GM12878 (cell line): ENCODE results near the gene RNF169. TPM values are rescaled to one million over a fixed set of nuclear protein-coding genes. Genes with fewer than 3 reads are reported as not detected.

ENCODE experiments used
- ATAC-seq: fragments of 200-7000 bp; cut with Tn5 transposase; 3 replicates; pipeline ENCODE4 v1.9.1; 2020; ENCODE audit warnings: mild to moderate bottlenecking, moderate library complexity
- BruUV-seq: library from RNA; stranded (reverse); fragments of 400-500 nt; replicated peaks from 2 replicates; lab custom pipeline; 2021; lab: Mats Ljungman, UMichigan
- CTCF ChIA-PET: fragments of 300-600 bp; sonication (Branson Sonifier 250); formaldehyde crosslinking; extraction: SDS; loops from one replicate; lab custom pipeline; 2021; ENCODE audit warnings: inconsistent platforms; lab: Yijun Ruan, JAX
- POLR2A ChIA-PET: fragments of 350-600 bp; formaldehyde crosslinking; extraction: SDS; loops from one replicate; lab custom pipeline; 2021; ENCODE audit warnings: inconsistent platforms; lab: Charles Lee
- RAD21 ChIA-PET: fragments of 300-600 bp; sonication (Branson Sonifier 250); formaldehyde crosslinking; loops from one replicate; lab custom pipeline; 2023; ENCODE audit warnings: antibody characterized with exemption; ENCODE audit not compliant: unreplicated experiment; lab: Charles Lee
- SMC1A ChIA-PET: fragments of 300-600 bp; sonication (Branson Sonifier 250); formaldehyde crosslinking; loops from one replicate; lab custom pipeline; 2023; ENCODE audit not compliant: unreplicated experiment, uncharacterized antibody; lab: Charles Lee
- DNase-seq: peaks from one replicate; pipeline ENCODE4 v3.0.0-alpha.2; 2011; ENCODE audit warnings: low read depth, low spot score
- FAIRE-seq: peaks from 3 replicates; lab custom pipeline; 2011; peaks lifted over from hg19 to GRCh38; lab: Jason Lieb, UNC
- H2AFZ ChIP-seq: 2 replicates; pipeline ENCODE4 v1.6.0; 2011; ENCODE audit warnings: low read depth, low read length, control low read depth; ENCODE audit not compliant: control insufficient read depth
- H3K27ac ChIP-seq: 2 replicates; pipeline ENCODE4 v1.5.1; 2011; ENCODE audit warnings: control low read depth; ENCODE audit not compliant: control insufficient read depth, insufficient read depth
- H3K27me3 ChIP-seq, 2 experiments: replicated peaks in 1 of 2; 2 replicates each; pipeline versions ENCODE4 v1.6.0 to v1.6.1; 2011; ENCODE audit warnings: low read length in 1 of 2; ENCODE audit not compliant: control insufficient read depth in 2 of 2, insufficient read depth in 2 of 2
- H3K36me3 ChIP-seq, 2 experiments: 2 replicates each; pipeline ENCODE4 v1.5.1; 2011; ENCODE audit warnings: low read length in 1 of 2; ENCODE audit not compliant: control insufficient read depth in 2 of 2, insufficient read depth in 2 of 2
- H3K4me1 ChIP-seq: 2 replicates; pipeline ENCODE4 v1.6.1; 2011; ENCODE audit warnings: mild to moderate bottlenecking, low read length, moderate library complexity, mixed read lengths; ENCODE audit not compliant: control insufficient read depth, insufficient read depth
- H3K4me2 ChIP-seq: 2 replicates; pipeline ENCODE4 v1.6.0; 2011; ENCODE audit warnings: control low read depth; ENCODE audit not compliant: control insufficient read depth, insufficient read depth
- H3K4me3 ChIP-seq: fragments of 200-600 bp; sonication (generic); 2 replicates; pipeline ENCODE4 v1.5.1; 2016
- H3K79me2 ChIP-seq: 2 replicates; pipeline ENCODE4 v1.6.0; 2011; ENCODE audit warnings: low read length; ENCODE audit not compliant: control insufficient read depth, insufficient read depth
- H3K9ac ChIP-seq: 2 replicates; pipeline ENCODE4 v1.8.0; 2011; ENCODE audit warnings: low read length, control low read depth, mixed read lengths; ENCODE audit not compliant: control insufficient read depth, insufficient read depth
- H3K9me3 ChIP-seq: replicated peaks from 3 replicates; pipeline ENCODE4 v1.5.1; 2011; ENCODE audit warnings: mild to moderate bottlenecking, low read length; ENCODE audit not compliant: control insufficient read depth, insufficient read depth
- H4K20me1 ChIP-seq: 2 replicates; pipeline ENCODE4 v1.6.0; 2011; ENCODE audit not compliant: control insufficient read depth, insufficient read depth
- BRCA1 ChIP-seq: IDR thresholded peaks from 2 replicates; pipeline ENCODE4 v1.6.1; 2011; ENCODE audit warnings: low read depth, low read length, improper control_type of control experiment
- MYC ChIP-seq: IDR thresholded peaks from 2 replicates; pipeline ENCODE4 v1.6.1; 2011; ENCODE audit warnings: mild to moderate bottlenecking, low read length, moderate library complexity, inconsistent platforms; ENCODE audit not compliant: insufficient read depth, insufficient replicate concordance, insufficient read length, severe bottlenecking
- NFYB ChIP-seq: IDR thresholded peaks from 2 replicates; pipeline ENCODE4 v1.6.1; 2011; ENCODE audit warnings: low read depth, mild to moderate bottlenecking, low read length, improper control_type of control experiment, moderate library complexity; ENCODE audit not compliant: insufficient read depth
- RAD21 ChIP-seq: IDR thresholded peaks from 2 replicates; pipeline ENCODE4 v1.6.1; 2011; ENCODE audit warnings: mild to moderate bottlenecking, low read depth, low read length, moderate library complexity; ENCODE audit not compliant: insufficient read depth
- RB1 ChIP-seq: fragments of 450-650 bp; formaldehyde crosslinking; IDR thresholded peaks from 2 replicates; pipeline ENCODE4 v1.6.1; 2017; ENCODE audit warnings: mild to moderate bottlenecking, borderline replicate concordance
- SP1 ChIP-seq: IDR thresholded peaks from one replicate; pipeline ENCODE4 v1.6.1; 2011; ENCODE audit warnings: low read depth, low read length
- WGBS: methylation state at CpG from one replicate; pipeline ENCODE4 v1.1.6; 2016; ENCODE audit warnings: low lambda C conversion rate; ENCODE audit not compliant: insufficient replicate concordance, insufficient coverage; ENCODE audit errors: missing lambda C conversion rate; 5-methylcytosine and 5-hydroxymethylcytosine counted together
- in situ Hi-C: fragments of 300-500 bp; cut with MboI; formaldehyde crosslinking; loops from 9 replicates; pipeline ENCODE4 v1.14.3; 2018; ENCODE audit warnings: mixed read lengths
- intact Hi-C: fragments of 100-400 bp; cut with micrococcal nuclease; formaldehyde crosslinking; loops from one replicate; pipeline ENCODE4 v1.14.2; 2022; ENCODE audit not compliant: unreplicated experiment
- polyA plus RNA-seq, 11 experiments: library from polyadenylated mRNA; depleted of rRNA in 4 of 11; unstranded in 6 of 11; stranded (reverse) in 5 of 11; fragments of >200 nt; fragmentation: Nextera tagmentation in 4 of 11; fragmentation: Illumina TruSeq in 1 of 11; extraction: Ambion mirVana in 4 of 11; extraction: Trizol in 1 of 11; gene quantifications; 1 replicate in 1 of 11; 2 replicates in 10 of 11; pipeline versions ENCODE4 v1.2.1 to v1.2.3, GENCODE V29; 2011 to 2016; ENCODE audit warnings: inconsistent platforms in 2 of 11, missing spikeins in 2 of 11, low read depth in 1 of 11
- total RNA-seq, 4 experiments: library from RNA; depleted of rRNA in 3 of 4; stranded (reverse); fragments of >200 nt in 3 of 4; fragmentation: Illumina TruSeq in 1 of 4; extraction: Trizol in 1 of 4; gene quantifications; 2 replicates each; pipeline versions ENCODE4 v1.2.1 to v1.2.3, GENCODE V29; 2013 to 2021
- TF ChIP-seq, protein P1 (sequence below): IDR thresholded peaks from 2 replicates; pipeline ENCODE4 v1.6.1; 2011; ENCODE audit warnings: borderline replicate concordance, low read depth, mild to moderate bottlenecking, moderate library complexity, low read length; ENCODE audit not compliant: insufficient read depth, poor library complexity, severe bottlenecking
- TF ChIP-seq, protein P2 (sequence below): IDR thresholded peaks from 2 replicates; pipeline ENCODE4 v1.6.1; 2012; ENCODE audit warnings: improper control_type of control experiment, low read depth, low read length; ENCODE audit not compliant: insufficient replicate concordance
- TF ChIP-seq, protein P3 (sequence below): IDR thresholded peaks from 2 replicates; pipeline ENCODE4 v1.6.1; 2012; ENCODE audit warnings: mild to moderate bottlenecking, low read depth, low read length

The RNF169 gene
- total and polyA plus RNA-seq, 10 of the 15 experiments (the other 5 are each of a cell fraction or from before 2014, with no cell fraction given) = 0.32 to 13.2 (median 6.4) TPM

DNA sequence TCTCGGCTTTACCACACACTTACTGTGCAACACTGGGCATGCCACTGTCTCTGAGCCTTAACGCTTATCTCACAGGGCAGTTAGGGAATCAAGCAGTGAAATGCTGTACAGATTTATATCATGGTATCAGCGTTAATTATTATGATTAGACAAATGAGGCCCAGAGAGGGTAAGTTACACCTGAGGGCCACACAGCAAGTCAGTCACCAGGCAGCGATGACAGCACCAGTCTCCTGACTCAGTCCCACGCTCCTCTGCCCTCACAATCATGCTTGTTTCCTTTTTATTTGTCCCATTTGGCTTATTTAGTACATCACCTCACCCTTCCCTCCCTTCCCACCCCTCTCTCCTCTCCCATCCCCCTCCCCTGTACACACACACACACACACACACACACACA lies 29.6 kb upstream of the RNF169 start:
- no peaks in the 10 kb centered on the region for H3K9me3 ChIP-seq
- no peaks in the 10 kb centered on the region for H3K4me1 ChIP-seq
- no peak for DNase-seq
- POLR2A ChIA-PET = no interaction called here
- BruUV-seq = no TSS peak
- peaks cover 0 to 3% of the 10 kb centered on the region in 2 experiments; a peak in 2 of 4 replicates for H3K27me3 ChIP-seq
- RAD21 ChIA-PET = no interaction called here
- CTCF ChIA-PET = no interaction called here
- H3K79me2 ChIP-seq = no peaks in the 10 kb centered on the region
- H3K27ac ChIP-seq = no peak overlapping the region
- in situ Hi-C loops = no loop called here
- ATAC-seq = no peak
- 43% methylated on average over 5 of the region's 5 CpGs for WGBS
- H3K4me3 ChIP-seq = no peak overlapping the region
- H3K4me2 ChIP-seq = no peak overlapping the region
- SMC1A ChIA-PET = no interaction called here
- intact Hi-C loops = no loop called here
- FAIRE-seq = no peak
- TF ChIP-seq BRCA1 (no peak), SP1 (no peak), MYC (no peak), NFYB (no peak), RAD21 (no peak), RB1 (no peak)
- TF ChIP-seq, protein P1, sequence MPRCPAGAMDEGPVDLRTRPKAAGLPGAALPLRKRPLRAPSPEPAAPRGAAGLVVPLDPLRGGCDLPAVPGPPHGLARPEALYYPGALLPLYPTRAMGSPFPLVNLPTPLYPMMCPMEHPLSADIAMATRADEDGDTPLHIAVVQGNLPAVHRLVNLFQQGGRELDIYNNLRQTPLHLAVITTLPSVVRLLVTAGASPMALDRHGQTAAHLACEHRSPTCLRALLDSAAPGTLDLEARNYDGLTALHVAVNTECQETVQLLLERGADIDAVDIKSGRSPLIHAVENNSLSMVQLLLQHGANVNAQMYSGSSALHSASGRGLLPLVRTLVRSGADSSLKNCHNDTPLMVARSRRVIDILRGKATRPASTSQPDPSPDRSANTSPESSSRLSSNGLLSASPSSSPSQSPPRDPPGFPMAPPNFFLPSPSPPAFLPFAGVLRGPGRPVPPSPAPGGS = no peak
- TF ChIP-seq, protein P2, sequence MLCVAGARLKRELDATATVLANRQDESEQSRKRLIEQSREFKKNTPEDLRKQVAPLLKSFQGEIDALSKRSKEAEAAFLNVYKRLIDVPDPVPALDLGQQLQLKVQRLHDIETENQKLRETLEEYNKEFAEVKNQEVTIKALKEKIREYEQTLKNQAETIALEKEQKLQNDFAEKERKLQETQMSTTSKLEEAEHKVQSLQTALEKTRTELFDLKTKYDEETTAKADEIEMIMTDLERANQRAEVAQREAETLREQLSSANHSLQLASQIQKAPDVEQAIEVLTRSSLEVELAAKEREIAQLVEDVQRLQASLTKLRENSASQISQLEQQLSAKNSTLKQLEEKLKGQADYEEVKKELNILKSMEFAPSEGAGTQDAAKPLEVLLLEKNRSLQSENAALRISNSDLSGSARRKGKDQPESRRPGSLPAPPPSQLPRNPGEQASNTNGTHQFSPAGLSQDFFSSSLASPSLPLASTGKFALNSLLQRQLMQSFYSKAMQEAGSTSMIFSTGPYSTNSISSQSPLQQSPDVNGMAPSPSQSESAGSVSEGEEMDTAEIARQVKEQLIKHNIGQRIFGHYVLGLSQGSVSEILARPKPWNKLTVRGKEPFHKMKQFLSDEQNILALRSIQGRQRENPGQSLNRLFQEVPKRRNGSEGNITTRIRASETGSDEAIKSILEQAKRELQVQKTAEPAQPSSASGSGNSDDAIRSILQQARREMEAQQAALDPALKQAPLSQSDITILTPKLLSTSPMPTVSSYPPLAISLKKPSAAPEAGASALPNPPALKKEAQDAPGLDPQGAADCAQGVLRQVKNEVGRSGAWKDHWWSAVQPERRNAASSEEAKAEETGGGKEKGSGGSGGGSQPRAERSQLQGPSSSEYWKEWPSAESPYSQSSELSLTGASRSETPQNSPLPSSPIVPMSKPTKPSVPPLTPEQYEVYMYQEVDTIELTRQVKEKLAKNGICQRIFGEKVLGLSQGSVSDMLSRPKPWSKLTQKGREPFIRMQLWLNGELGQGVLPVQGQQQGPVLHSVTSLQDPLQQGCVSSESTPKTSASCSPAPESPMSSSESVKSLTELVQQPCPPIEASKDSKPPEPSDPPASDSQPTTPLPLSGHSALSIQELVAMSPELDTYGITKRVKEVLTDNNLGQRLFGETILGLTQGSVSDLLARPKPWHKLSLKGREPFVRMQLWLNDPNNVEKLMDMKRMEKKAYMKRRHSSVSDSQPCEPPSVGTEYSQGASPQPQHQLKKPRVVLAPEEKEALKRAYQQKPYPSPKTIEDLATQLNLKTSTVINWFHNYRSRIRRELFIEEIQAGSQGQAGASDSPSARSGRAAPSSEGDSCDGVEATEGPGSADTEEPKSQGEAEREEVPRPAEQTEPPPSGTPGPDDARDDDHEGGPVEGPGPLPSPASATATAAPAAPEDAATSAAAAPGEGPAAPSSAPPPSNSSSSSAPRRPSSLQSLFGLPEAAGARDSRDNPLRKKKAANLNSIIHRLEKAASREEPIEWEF = no peak
- TF ChIP-seq, protein P3, sequence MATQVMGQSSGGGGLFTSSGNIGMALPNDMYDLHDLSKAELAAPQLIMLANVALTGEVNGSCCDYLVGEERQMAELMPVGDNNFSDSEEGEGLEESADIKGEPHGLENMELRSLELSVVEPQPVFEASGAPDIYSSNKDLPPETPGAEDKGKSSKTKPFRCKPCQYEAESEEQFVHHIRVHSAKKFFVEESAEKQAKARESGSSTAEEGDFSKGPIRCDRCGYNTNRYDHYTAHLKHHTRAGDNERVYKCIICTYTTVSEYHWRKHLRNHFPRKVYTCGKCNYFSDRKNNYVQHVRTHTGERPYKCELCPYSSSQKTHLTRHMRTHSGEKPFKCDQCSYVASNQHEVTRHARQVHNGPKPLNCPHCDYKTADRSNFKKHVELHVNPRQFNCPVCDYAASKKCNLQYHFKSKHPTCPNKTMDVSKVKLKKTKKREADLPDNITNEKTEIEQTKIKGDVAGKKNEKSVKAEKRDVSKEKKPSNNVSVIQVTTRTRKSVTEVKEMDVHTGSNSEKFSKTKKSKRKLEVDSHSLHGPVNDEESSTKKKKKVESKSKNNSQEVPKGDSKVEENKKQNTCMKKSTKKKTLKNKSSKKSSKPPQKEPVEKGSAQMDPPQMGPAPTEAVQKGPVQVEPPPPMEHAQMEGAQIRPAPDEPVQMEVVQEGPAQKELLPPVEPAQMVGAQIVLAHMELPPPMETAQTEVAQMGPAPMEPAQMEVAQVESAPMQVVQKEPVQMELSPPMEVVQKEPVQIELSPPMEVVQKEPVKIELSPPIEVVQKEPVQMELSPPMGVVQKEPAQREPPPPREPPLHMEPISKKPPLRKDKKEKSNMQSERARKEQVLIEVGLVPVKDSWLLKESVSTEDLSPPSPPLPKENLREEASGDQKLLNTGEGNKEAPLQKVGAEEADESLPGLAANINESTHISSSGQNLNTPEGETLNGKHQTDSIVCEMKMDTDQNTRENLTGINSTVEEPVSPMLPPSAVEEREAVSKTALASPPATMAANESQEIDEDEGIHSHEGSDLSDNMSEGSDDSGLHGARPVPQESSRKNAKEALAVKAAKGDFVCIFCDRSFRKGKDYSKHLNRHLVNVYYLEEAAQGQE = no peak
- no peak overlapping the region for H3K9ac ChIP-seq
- no peaks in the 10 kb centered on the region for H3K36me3 ChIP-seq
- no peaks in the 10 kb centered on the region for H4K20me1 ChIP-seq
- no peak overlapping the region for H2AFZ ChIP-seq
